NCI-H2196 (cell line): ENCODE results near the gene C1QC.
"Not testable (repeated sequence)": the region's sequence is repeated elsewhere in the genome, so short reads cannot be mapped to it uniquely, and the experiment has no call there.

Experiments used
- DNase-seq: peaks from one replicate; lab custom pipeline; 2025; ENCODE audit not compliant: unreplicated experiment; lab: John Stamatoyannopoulos, UW

The C1QC gene

DNA sequence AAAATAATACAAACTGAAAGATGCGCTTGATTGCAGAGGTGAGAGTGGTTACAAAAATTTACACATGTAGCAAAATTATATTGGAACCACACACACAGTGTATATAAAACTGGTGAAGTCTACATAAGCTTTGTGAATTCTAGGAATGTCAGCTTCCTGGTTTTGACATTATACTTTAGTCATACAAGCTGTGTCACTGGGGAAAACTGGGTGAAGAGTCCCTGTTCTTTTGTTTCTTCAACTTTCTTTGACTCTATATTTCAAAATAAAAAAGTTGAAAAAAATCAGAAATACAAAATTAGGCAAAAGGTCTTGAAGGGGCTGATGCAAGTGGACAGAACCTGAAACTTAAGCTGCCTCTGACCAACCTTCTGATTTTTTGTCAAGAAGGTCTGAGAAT lies 3.0 kb downstream of the C1QC start:
- no peak for DNase-seq

DNA sequence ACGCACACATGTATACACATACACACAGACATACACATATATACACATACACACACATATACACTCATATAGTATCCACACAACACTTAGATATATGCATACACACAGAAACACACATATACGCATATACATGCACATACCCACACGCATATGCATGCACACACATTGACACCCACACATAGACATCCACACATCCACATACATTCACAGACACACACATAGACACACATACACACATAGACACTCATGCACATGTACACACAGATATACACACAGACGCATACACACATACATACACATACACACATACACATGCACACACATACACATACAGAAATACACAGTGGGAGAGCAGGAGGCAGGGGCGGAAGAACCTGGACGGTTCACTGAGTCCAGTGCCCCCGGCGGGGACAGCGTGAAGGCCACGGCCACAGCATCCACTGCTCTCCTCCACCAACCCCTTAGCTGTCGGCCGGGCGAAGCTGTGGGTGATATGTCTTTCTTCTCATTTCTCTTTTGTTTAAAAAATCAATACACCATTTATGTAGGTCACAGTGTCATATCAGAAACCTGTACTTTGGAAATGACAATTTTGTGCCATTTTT lies 6.8 kb downstream of the C1QC start:
- no peak for DNase-seq

DNA sequence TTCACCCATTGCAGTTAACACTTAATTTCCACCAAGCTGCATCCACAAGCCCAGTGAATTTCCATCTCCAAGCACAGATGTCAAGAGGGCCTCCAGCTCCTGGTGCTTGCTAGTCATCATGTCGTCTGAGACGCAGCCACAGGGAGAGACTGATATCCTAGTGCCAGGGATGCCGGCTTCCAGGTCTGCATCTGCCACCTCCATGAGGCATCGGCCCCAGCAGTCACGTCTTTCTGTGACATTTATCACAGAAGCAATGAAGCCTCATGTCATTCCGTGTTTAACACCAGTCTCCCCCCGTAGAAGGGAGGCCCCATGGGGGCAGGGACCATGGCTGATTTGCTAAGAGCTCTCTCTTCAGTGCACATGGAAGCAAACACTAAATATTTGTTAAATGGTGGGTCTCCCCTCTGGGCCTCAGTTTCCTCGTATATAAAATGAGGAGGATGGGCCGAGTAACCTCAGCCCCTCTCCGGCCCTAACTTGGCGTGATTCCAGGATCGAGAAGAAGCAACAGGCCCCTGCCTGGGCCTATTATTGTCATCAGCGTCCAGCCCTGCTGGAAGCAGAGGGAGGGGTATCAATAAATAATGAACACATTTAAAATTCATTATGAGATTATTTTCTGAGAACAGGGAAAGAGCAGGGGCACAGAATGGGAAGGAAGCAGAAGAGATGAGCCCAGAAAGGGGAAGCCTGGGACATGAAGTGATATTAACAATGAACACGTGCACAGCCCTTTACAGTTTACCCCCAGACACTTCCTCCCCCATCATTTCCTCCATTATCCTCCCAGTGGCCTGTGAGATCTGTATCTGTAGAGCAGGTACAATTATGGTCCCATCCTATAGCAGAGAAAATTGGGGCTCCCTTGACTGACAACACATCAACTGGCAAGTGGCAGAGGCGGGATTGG lies 8.8 kb downstream of the C1QC start:
- DNase-seq: no peak

DNA sequence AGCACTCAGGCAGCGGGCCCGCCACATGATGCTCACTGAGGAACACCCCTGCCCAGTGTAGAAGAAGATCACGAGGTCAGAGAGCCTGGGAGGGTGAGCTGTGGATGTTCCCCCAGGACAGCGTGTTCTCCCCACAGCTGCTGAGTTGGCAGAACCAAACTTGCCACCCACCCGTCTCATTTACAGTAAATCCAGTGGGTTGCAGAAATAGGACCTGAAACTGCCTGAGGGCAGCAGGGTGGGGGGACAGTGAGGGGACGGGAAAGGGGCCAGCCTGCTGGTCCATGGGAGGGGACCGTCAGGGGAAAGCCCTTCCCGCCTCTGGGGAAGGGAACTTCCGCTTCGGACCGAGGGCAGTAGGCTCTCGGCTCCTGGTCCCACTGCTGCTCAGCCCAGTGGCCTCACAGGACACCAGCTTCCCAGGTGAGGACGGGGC lies 9.5 kb downstream of the C1QC start, which contains the start of gene C1QB:
TSS of gene C1QB (plus strand) at position 356 of the 436 bp plus-strand sequence. CDS start 6,227 bp downstream, outside the sequence.
- no peak for DNase-seq

DNA sequence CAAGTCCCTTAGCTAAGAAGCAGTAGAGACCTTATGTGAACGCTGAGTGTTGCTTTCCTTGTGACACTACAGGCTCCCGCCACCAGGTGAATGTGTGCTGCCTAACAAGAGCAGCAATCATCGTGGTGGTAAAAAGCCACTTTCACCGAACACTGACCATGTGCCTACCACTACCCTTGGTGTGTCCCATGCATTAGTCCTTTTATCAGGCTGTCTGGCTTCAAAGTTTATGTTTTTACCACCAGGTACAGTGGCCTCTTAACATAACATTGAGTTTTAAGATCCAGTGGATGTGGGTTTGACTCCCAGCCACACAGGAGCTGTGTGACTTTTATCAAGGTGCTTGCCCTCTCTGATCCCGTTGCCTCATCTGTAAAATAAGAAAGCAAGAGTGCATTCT lies 11.3 kb downstream of the C1QC start:
- no peak for DNase-seq

DNA sequence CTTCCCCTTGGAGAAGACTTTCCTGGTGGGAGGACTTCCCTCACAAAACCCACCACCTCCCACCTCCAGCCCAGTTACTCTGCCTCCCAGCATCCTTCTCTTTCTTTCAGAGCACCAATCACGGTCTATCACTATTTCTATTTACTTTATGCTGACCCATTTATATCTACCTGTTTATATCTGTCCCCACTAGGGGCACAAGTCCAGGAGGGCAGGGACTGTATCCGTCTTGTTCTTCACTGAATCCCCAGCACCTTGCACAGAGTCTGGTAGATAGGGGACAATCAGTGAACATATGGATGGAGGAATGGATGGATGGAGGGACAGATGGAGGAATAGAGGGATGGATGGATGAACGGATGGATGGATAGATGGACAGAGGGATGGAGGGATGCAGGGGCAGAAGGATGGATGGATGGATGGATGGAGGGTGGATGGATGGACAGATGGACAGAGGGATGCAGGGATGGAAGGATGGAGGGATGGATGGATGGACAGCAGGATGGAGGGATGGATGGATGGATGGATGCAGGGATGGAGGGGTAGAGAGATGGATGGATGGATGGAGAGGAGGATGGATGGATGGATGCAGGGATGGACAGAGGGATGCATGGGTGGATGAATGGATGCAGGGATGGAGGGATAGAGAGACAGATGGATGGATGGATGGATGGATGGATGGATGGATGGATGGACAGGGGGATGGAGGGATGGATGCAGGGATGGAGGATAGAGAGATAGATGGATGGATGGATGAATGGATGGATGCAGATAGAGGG lies 15.1 kb downstream of the C1QC start:
- no peak for DNase-seq

DNA sequence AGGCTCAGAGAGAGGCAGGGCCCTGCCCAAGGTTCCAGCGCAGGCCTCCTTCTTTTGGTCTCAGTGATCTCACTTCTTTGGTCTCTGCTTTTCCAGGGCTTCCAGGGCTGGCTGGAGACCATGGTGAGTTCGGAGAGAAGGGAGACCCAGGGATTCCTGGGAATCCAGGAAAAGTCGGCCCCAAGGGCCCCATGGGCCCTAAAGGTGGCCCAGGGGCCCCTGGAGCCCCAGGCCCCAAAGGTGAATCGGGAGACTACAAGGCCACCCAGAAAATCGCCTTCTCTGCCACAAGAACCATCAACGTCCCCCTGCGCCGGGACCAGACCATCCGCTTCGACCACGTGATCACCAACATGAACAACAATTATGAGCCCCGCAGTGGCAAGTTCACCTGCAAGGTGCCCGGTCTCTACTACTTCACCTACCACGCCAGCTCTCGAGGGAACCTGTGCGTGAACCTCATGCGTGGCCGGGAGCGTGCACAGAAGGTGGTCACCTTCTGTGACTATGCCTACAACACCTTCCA lies 17.3 kb downstream of the C1QC start:
- DNase-seq: no peak

DNA sequence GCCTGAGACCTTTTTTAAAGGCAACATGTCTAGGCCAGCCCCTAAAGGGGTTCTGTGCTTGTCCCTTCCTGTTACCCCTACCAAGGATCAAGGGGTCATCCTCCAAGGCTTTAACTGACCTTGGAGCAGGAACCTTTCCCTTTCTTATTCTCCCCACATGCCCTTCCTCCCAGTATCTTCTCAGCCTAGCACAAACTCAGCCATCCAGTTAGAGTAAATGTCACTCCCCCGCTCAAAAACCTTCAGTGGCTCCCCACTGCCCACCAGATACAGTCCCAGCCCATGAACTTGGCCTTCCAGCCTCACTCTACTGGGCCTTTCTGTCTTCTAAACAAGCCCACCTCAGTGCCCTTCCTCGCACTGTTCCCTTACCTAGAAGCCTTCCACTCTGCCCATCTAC lies 18.4 kb downstream of the C1QC start:
- DNase-seq: no peak

DNA sequence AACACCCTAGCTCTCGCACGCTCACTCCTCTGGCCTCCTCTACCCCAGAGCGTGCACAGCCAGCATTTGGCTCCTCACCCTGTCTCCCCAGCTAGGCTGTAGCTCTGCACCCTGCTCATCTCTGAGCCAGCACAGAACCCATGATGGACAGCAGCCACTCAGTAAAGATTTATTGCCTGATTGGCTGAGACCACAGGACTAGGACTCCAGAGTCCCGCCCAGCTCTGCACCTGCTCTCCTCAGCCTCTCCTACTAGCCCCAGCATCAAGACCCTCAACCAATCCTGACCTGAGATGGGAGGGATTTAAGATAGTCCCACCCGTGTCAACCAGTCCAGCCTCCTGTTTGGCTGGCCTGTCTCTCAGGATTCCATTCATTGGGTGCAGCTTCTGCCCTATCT lies 18.9 kb downstream of the C1QC start:
- peak; percentile 46 for DNase-seq

DNA sequence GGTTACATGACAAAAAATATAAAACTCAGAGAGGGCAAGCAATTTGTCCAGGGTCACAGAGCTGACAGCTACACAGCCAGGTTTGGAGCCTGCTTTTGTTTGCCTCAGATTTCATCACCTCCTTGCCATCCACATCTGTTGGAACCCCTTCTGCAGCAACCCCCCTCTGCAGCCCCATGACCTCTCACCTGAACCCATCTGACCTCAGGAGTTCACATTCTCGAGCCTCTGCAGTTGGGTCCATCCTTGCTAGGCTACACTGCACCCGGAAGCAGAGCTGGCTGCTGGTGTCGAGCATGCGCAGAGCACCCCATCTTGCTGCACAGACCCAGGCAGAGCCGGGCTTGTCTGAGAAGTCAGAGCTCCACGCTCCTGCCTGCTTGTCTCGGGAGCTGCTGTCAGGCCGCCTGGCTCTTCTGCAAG lies 19.6 kb downstream of the C1QC start:
- no peak for DNase-seq

DNA sequence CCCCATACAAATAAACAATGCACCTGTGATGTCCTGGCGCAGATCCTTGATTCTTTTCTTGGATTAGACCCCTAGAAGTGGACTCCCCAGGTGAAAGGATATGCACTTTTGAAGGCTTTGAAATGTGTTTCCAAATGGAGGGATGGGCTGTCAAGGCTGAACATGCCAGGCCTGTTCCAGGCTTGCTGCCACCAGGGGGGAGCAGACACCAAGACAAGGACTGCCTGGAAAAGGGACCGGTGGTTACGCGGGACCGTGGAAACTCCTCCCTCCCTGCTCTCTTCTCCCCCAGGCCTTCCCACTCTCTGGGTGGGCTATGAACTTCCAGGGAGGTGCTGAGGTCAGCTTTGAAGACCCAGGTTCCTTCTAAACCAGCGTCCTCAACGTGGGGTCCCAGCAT lies 22.3 kb downstream of the C1QC start:
- peak; percentile 14 for DNase-seq

DNA sequence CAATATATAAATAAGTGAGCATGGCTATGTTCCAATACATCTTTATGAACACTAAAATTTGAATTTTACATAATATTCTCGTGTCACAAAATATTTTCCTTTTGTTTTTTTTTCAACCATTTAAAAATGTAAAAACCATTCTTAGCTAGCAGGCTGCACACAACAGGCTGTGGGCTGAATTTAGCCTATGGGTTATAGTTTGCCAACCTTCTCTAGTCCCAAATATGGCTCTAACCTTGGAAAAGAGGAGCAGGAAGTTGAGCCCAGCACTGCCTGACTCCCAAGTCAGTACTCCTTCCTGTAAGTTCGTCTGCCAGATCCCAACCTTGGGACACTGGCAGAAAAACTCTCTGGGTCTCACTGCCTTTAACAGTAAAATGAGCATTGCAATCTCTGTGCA lies 23.0 kb downstream of the C1QC start:
- no peak for DNase-seq

DNA sequence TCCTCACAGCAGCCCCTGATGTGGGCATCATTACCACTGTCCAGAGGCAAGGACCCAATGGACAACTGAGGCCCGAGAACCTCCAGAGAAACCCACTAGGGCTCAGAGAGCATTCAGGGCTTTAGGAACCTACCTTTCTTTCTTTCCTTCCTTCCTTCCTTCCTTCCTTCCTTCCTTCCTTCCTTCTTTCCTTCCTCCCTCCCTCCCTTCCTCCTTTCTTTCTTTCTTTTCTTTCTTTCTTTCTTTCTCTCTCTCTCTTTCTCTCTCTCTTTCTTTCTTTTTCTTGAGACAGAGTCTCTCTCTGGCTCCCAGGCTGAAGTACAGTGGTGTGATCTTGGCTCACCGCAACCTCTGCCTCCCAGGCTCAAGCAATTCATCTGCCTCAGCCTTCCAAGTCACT lies 25.4 kb downstream of the C1QC start:
- not testable (repeated sequence) for DNase-seq

DNA sequence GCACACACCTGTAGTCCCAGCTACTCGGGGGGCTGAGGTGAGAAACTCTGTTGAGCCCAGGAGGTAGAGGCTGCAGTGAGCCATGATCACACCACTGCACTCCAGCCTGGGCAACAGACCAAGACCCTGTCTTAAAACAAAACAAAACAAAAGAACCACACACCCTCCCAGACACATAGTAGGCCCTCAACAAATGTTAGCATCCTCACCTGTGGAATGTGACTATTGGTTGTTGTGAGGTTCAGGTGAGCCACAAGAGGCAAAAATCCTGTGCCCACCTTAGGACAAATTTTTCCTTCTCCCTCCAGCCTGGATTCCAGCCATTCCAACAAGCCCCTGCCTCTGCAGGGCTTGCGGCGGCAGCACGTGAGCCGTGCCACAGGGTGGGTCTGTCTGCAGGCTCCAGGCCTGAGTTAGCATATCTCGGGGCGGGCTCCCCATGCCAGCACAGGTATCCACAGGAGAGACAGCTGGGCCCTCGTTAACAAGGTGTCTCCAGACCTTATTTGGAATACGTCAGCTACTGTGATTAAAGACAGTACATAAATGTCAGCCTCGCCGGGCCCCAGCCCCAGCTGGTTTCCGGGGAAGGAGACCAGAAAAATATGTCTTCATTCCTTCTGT lies 27.0 kb downstream of the C1QC start:
- no peak for DNase-seq

DNA sequence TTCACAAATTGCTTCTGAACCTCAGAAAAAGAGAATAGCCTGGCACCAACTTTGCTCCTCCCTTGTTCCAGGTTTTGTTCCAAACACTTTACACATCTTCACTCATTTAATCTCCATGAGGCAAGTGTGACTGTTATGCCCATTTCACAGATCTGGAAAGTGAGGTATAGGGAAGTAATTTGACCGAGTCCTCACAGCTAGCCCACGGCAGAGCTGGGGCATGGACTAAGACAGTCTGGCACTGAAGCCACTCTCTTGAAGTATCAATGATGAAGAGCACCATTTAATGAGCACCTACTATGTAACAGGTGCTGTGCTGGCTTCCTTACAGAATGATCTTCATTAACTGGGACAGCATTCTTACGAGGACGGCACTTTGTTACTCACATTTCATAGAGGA lies 28.6 kb downstream of the C1QC start:
- no peak for DNase-seq

DNA sequence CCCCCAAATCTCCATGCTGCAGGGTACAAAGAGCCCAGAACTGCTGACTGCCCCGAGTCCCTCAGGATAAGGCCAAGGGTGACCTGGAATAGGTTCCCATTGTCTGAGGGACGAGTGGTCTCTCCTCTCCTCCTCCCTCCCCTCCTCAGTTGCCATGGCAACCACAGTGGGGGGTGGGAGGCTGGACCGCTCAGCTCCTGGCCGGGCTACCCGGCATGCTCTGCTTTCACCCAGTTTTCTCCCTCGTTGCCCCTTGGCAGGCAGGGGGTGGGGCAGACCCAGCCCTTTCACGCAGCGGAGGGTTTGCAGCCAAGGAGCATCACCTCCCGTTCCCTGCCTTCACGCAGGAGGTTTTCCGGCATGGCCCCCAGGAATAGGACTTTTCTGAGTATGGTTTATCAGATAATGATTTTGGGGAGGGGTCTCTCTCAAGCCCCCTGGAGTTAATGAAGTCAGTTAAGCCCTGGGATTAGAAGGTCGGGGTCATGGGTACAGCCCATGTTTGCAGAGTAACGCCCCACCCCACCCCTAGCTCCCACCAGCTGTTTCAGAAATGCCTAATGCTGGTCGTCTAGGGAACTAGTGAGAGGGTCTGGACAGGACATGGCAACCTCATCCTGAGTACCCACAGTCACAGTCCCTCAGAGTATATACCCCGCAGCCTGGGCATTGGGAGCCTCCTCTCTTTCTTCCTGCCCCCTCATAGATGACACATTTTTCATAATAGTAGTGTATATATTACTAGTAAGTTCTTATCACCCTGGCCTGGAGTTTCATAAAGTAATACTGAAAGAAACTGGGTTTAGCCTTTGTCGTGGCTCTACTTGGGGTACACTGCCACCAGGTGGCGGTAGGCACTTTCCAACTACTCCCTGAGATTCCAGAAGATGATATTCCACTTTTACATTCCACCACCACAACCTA lies 30.3 kb downstream of the C1QC start:
- peak; percentile 46 for DNase-seq

DNA sequence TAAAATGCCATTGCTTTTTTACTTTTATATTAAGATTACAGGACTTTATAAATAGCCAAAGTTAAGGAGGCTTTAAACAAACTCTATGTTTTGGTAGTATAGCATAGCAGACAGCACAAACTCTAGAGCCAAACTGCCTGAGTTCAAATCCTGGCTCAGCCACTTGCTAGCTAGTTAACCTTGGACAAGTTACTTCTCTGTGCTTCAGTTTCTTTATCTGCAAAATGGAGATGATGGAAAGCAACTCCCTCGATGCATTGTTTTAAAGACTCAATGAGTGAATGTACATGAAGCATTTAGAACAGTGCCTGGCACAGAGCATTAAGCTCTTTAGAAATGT lies 30.9 kb downstream of the C1QC start:
- DNase-seq: no peak

DNA sequence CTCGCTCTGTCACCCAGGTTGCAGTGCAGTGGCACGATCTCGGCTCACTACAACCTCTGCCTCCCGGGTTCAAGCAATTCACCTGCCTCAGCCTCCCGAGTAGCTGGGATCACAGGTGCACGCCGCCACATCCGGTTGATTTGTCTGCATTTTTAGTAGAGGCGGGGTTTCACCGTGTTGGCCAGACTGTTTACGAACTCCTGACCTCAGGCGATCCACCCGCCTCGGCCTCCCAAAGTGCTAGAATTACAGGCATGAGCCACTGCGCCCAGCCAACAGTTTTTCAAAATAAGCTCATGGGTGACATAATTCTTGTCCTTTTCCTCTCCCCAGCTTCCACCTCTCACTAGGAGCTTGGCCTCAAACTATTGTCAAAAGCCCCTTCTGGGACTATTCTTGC lies 32.7 kb downstream of the C1QC start:
- DNase-seq: not testable (repeated sequence)

DNA sequence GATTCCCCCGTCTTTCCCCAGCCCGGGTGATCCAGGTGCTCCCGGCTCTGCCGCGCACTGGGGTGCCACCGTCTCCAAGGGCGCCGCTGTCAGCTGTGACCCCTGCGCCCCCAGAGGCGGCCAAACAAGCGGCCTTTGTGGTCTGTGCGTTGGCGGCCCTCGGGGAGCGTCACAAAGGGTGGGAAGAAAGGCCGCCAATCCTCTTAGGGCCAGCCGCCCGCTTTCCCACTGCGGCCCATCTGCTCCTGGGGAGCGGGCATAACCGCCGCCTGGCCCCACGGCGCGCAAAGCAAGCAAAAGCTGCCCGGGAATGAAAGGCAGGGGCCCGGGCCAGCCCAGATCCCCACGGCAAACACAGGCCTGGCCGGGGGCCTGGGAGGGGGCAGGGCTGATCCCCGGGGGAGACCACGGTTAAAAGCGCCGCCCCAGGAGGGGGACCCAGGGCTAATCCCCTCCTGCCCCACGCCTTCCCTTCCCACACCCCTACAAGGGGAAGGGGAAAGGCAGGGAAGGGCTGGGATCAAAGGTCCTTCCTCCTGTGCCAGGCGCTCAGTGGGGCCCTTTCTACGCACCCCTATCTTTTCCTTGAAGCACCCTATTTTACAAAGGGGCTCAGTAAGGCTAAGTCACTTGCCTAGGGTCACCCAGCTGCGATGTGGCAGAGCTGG lies 33.6 kb downstream of the C1QC start:
- no peak for DNase-seq
